ENCODE measurements around the gene IL1RL1.

GRCh38 chr2:102262216-102263129, 48.9 kb upstream of the IL1RL1 start:
- TF ChIP-seq CTCF (conservative IDR thresholded peaks at IDR 0.05 in 1 of 2, IDR thresholded peaks at IDR 0.05 in 1 of 2; ENCODE audit: extremely low read depth in 1 of 2, insufficient read depth in 1 of 2, low read depth in 1 of 2, low read length in 2 of 2) (no peak), EZH2 (IDR thresholded peaks at IDR 0.05; ENCODE audit: borderline replicate concordance, low read length) (no peak)
